ENCODE measurements around the gene FGF9. TPM values are rescaled to one million over a fixed set of nuclear protein-coding genes. Genes with fewer than 3 reads are reported as not detected.

The FGF9 gene
- 1.0 and 1.1 TPM in 2 replicates for total RNA-seq (2022)
- Bru-seq, nascent RNA: percentile 42 among the genes with signal in this experiment
- percentile 41 among the genes with signal in this experiment for BruChase-seq, experiment 1, labeled RNA remaining after a 2-hour chase
- percentile 29 among the genes with signal in this experiment for BruChase-seq, experiment 2, labeled RNA remaining after a 6-hour chase
- long read RNA-seq, partial matches to known transcripts: 0 of 1 reads
- long read RNA-seq, other reads (novel, unspliced or antisense): 1 of 1 reads

DNA sequence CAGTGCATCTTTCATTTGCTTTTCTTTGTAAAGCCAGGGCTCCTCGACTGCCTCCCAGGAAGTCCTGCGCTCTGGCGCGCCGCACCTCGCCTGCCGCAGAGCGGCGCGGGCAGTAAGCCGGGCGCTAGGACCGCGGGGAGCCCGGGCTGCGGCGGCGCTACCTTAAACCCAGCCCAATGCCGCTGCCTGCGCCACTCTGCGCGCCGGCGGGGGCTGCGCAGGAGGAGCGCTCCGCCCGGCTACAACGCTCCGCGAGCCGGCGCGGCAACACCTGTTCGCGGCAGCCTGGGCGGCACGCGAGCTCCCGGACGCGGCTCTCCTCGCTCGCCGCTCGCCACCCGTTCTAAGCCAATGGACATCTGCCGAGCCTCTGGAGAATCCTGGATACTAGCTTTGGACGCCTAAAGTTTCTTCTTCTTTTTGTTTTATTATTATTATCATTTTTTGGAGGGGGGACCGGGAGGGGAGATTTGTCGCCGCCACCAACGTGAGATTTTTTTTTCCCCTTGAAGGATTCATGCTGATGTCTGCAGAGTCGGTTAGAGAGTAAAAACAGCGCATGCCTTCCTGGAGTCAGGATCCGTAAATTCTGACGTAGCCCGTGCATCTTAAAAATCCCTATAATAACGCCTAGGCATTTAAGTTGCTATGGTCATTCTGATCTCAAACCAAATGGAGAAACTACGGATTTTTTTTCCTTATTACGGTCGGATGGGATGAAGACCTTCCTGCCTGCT lies at the start of gene FGF9:
TSS of gene FGF9 (plus strand) at position 191 of the 737 bp plus-strand sequence. CDS start 840 bp downstream, outside the sequence.
- Mint-ChIP-seq H3K27me3 (ENCODE audit: insufficient read depth, unreplicated experiment) (peaks cover 25% of the 10 kb centered on the region), H3K9me3 (ENCODE audit: unreplicated experiment) (no peaks in the 10 kb centered on the region), H3K27ac (ENCODE audit: unreplicated experiment) (no peak within 1 kb of the TSS), H3K4me3 (ENCODE audit: unreplicated experiment) (peak within 1 kb of the TSS; percentile 98), H3K4me1 (ENCODE audit: low read depth, unreplicated experiment) (peaks cover 24% of the 10 kb centered on the region), H3K36me3 (ENCODE audit: insufficient read depth, unreplicated experiment) (peaks cover 8% of the 10 kb centered on the region)
- no TSS peak for BruUV-seq (replicated peaks)
- H3K36me3 ChIP-seq (ENCODE audit: control insufficient read depth, insufficient read depth, low read length): no peaks in the 10 kb centered on the region
- H3K27me3 ChIP-seq (replicated peaks; ENCODE audit: control insufficient read depth, insufficient read depth, low read length): peaks cover 3% of the 10 kb centered on the region; the same call in 1 of the 2 replicates
- H3K4me1 ChIP-seq: peaks cover 26% of the 10 kb centered on the region
- POLR2A ChIA-PET: no interaction called here
- TF ChIP-seq, protein P1, sequence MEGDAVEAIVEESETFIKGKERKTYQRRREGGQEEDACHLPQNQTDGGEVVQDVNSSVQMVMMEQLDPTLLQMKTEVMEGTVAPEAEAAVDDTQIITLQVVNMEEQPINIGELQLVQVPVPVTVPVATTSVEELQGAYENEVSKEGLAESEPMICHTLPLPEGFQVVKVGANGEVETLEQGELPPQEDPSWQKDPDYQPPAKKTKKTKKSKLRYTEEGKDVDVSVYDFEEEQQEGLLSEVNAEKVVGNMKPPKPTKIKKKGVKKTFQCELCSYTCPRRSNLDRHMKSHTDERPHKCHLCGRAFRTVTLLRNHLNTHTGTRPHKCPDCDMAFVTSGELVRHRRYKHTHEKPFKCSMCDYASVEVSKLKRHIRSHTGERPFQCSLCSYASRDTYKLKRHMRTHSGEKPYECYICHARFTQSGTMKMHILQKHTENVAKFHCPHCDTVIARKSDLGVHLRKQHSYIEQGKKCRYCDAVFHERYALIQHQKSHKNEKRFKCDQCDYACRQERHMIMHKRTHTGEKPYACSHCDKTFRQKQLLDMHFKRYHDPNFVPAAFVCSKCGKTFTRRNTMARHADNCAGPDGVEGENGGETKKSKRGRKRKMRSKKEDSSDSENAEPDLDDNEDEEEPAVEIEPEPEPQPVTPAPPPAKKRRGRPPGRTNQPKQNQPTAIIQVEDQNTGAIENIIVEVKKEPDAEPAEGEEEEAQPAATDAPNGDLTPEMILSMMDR (IDR thresholded peaks at IDR 0.05; ENCODE audit: insufficient read depth in 1 of 2, low read depth in 1 of 2, low read length in 1 of 2, severe bottlenecking in 1 of 2, unreplicated experiment in 1 of 2): no peak
- H3K4me3 ChIP-seq (ENCODE audit: low read depth, low read length): peak within 1 kb of the TSS; percentile 80
- peak; percentile 76 to 89 for DNase-seq
- H3K9me3 ChIP-seq: no peaks in the 10 kb centered on the region
- CTCF ChIA-PET: interaction anchor here (2.9 kb wide), 1 partner anchor 33 kb away, joined by 16 read pairs; no protein-coding TSS in a partner anchor
- intact Hi-C loops (cut with micrococcal nuclease; ENCODE audit: unreplicated experiment): loop anchor here (1.0 to 10.0 kb wide), 5 partner anchors 33 to 394 kb away; no protein-coding TSS in a partner anchor

- no TSS peak for BruUV-seq (replicated peaks)
Observed at GRCh38 chr13:21625366-21625765, 45.5 kb upstream of the FGF9 start.

DNA sequence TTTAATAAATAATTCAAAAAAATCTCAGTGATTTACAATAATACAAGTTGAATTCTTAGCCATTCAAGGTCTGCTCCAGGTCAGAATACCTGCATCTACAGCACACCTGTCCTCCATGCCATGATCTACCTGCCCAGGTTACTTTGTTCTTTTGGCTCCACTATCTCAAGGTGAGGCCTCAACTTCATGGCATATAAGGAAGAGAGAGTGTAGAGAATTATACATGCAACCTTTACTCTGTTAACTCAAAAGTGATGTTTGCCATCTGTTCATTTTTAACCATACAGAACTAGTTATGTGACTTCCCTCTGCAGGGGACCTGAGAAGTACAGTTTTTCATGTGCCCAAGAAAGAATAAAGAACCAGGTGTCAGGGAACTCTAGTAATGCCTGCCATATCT lies 38.7 kb upstream of the FGF9 start:
- no peaks in the 10 kb centered on the region for H3K27me3 ChIP-seq (replicated peaks; ENCODE audit: control insufficient read depth, insufficient read depth, low read length)
- POLR2A ChIA-PET: no interaction called here
- Mint-ChIP-seq H3K4me3 (ENCODE audit: unreplicated experiment) (no peak overlapping the region), H3K36me3 (ENCODE audit: insufficient read depth, unreplicated experiment) (no peaks in the 10 kb centered on the region), H3K9me3 (ENCODE audit: unreplicated experiment) (peaks cover 17% of the 10 kb centered on the region), H3K27me3 (ENCODE audit: insufficient read depth, unreplicated experiment) (no peaks in the 10 kb centered on the region), H3K4me1 (ENCODE audit: low read depth, unreplicated experiment) (peaks cover 9% of the 10 kb centered on the region), H3K27ac (ENCODE audit: unreplicated experiment) (no peak overlapping the region)
- H3K9me3 ChIP-seq: no peaks in the 10 kb centered on the region
- intact Hi-C loops (cut with micrococcal nuclease; ENCODE audit: unreplicated experiment): loop anchor here (10.0 kb wide), 1 partner anchor 213 kb away; no protein-coding TSS in a partner anchor
- no peaks in the 10 kb centered on the region for H3K36me3 ChIP-seq (ENCODE audit: control insufficient read depth, insufficient read depth, low read length)
- no TSS peak for BruUV-seq (replicated peaks)
- no peak overlapping the region for H3K4me3 ChIP-seq (ENCODE audit: low read depth, low read length)
- TF ChIP-seq, protein P1 (IDR thresholded peaks at IDR 0.05; ENCODE audit: insufficient read depth in 1 of 2, low read depth in 1 of 2, low read length in 1 of 2, severe bottlenecking in 1 of 2, unreplicated experiment in 1 of 2): no peak
- DNase-seq: no peak
- peaks cover 10% of the 10 kb centered on the region for H3K4me1 ChIP-seq
- CTCF ChIA-PET: no interaction called here

More at GRCh38 chr13:21625366-21625765, 45.5 kb upstream of the FGF9 start:
- peaks cover under 1% of the 10 kb centered on the region for H3K9me3 Mint-ChIP-seq (ENCODE audit: unreplicated experiment)
- peak; percentile 49 to 51 for DNase-seq
- H3K27me3 ChIP-seq (replicated peaks; ENCODE audit: control insufficient read depth, insufficient read depth, low read length): no peaks in the 10 kb centered on the region
- POLR2A ChIA-PET: no interaction called here
- H3K4me3 Mint-ChIP-seq (ENCODE audit: unreplicated experiment): no peak overlapping the region
- no peaks in the 10 kb centered on the region for H3K27me3 Mint-ChIP-seq (ENCODE audit: insufficient read depth, unreplicated experiment)
- no peaks in the 10 kb centered on the region for H3K9me3 ChIP-seq
- H3K36me3 ChIP-seq (ENCODE audit: control insufficient read depth, insufficient read depth, low read length): no peaks in the 10 kb centered on the region
- CTCF ChIA-PET: interaction anchor here (1.1 to 1.4 kb wide), 2 partner anchors 13 to 16 kb away, joined by 3 to 4 read pairs; no protein-coding TSS in a partner anchor
- TF ChIP-seq, protein P1 (IDR thresholded peaks at IDR 0.05; ENCODE audit: insufficient read depth in 1 of 2, low read depth in 1 of 2, low read length in 1 of 2, severe bottlenecking in 1 of 2, unreplicated experiment in 1 of 2): peak; percentile 67 to 75
- peaks cover 10% of the 10 kb centered on the region for H3K4me1 Mint-ChIP-seq (ENCODE audit: low read depth, unreplicated experiment)
- H3K36me3 Mint-ChIP-seq (ENCODE audit: insufficient read depth, unreplicated experiment): no peaks in the 10 kb centered on the region
- no peak overlapping the region; the same call in 1 of the 2 replicates for H3K4me3 ChIP-seq (ENCODE audit: low read depth, low read length)
- H3K4me1 ChIP-seq: peaks cover 10% of the 10 kb centered on the region; the same call in 1 of the 2 replicates
- no peak overlapping the region for H3K27ac Mint-ChIP-seq (ENCODE audit: unreplicated experiment)
- intact Hi-C loops (cut with micrococcal nuclease; ENCODE audit: unreplicated experiment): loop anchor here (1.0 kb wide), 1 partner anchor 653 kb away; no protein-coding TSS in a partner anchor
